ENCODE measurements around the gene INSL3. TPM values are rescaled to one million over a fixed set of nuclear protein-coding genes. Genes with fewer than 3 reads are reported as not detected.

The INSL3 gene
- total and polyA plus RNA-seq, 2 donors from 2014 or later, result not detected

DNA sequence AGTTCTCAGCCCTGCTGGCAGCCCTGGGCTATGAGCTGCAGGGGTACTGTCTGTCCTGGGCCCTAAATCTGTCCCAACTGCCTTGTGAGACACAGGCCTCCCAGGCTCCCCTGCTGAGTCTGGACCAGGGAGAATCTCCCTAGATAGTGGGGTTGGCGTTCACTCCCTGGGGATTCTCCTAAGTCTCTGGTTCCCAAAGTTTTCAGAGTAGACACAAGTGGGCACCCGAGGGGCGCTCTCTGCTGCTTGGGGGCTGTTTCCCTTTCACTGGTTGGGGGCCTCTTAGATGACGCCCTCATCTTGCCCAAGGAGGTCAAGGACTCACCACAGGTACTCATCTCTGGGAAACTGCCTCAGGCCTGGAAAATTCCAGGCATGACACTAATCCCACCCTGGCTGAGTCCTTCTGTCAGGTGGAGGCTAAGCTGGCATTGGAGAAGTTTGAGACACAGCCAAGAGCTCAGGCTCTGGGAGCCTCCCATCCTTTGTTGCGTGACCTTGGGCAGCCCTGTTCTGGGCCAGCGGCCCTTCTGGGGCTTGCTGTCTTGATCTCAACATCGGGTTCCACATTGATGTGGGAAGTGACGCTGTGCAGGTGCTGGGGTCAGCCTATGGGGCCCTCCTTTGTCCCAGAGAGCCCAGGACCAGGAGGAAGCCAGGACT is 42.3 kb upstream of the INSL3 start:
- H3K9me3 ChIP-seq (ENCODE audit: control insufficient read depth in 2 of 3, insufficient read depth in 1 of 3, low read length in 3 of 3), result no peaks in the 10 kb centered on the region
- no peaks in the 10 kb centered on the region for H3K27me3 ChIP-seq (ENCODE audit: control insufficient read depth, insufficient read depth, low read length)
- no peak for DNase-seq
- H3K36me3 ChIP-seq (ENCODE audit: control insufficient read depth in 2 of 3, insufficient read depth in 3 of 3, low read length in 3 of 3), result peaks cover 0 to 31% (median 13%) of the 10 kb centered on the region in 3 donors
- H3K27ac ChIP-seq (ENCODE audit: low read depth in 2 of 2, low read length in 2 of 2), result no peak overlapping the region
- TF ChIP-seq CTCF (IDR thresholded peaks at IDR 0.05; ENCODE audit: borderline replicate concordance, extremely low read depth, insufficient read depth), result no peak
- H3K4me1 ChIP-seq (ENCODE audit: control insufficient read depth in 2 of 3, insufficient read depth in 2 of 3, low read depth in 1 of 3, low read length in 3 of 3), result peaks cover 0 to 18% (median 0%) of the 10 kb centered on the region in 3 donors
- FAIRE-seq, result no peak
- H3K4me3 ChIP-seq (ENCODE audit: low read length in 3 of 3), result no peak overlapping the region
- no peak overlapping the region for H3K9ac ChIP-seq (ENCODE audit: low read length in 3 of 3)
- intact Hi-C loops (cut with DNase I), result no loop called here

GRCh38 chr19:17862711-17863519 is 41.6 kb upstream of the INSL3 start:
- Histone ChIP-seq H3K9me3 (ENCODE audit: control insufficient read depth in 2 of 3, insufficient read depth in 1 of 3, low read length in 3 of 3) (no peaks in the 10 kb centered on the region), H3K36me3 (ENCODE audit: control insufficient read depth in 2 of 3, insufficient read depth in 3 of 3, low read length in 3 of 3) (peaks cover 0 to 31% (median 13%) of the 10 kb centered on the region in 3 donors), H3K27ac (ENCODE audit: low read depth in 2 of 2, low read length in 2 of 2) (no peak overlapping the region), H3K4me3 (ENCODE audit: low read length in 3 of 3) (no peak overlapping the region), H3K9ac (ENCODE audit: low read length in 3 of 3) (no peak overlapping the region), H3K27me3 (ENCODE audit: control insufficient read depth, insufficient read depth, low read length) (no peaks in the 10 kb centered on the region), H3K4me1 (ENCODE audit: control insufficient read depth in 2 of 3, insufficient read depth in 2 of 3, low read depth in 1 of 3, low read length in 3 of 3) (peaks cover 0 to 18% (median 0%) of the 10 kb centered on the region in 3 donors)
- intact Hi-C loops (cut with DNase I), result no loop called here
- TF ChIP-seq CTCF (IDR thresholded peaks at IDR 0.05; ENCODE audit: borderline replicate concordance, extremely low read depth, insufficient read depth), result no peak
- no peak for DNase-seq
- no peak for FAIRE-seq

DNA sequence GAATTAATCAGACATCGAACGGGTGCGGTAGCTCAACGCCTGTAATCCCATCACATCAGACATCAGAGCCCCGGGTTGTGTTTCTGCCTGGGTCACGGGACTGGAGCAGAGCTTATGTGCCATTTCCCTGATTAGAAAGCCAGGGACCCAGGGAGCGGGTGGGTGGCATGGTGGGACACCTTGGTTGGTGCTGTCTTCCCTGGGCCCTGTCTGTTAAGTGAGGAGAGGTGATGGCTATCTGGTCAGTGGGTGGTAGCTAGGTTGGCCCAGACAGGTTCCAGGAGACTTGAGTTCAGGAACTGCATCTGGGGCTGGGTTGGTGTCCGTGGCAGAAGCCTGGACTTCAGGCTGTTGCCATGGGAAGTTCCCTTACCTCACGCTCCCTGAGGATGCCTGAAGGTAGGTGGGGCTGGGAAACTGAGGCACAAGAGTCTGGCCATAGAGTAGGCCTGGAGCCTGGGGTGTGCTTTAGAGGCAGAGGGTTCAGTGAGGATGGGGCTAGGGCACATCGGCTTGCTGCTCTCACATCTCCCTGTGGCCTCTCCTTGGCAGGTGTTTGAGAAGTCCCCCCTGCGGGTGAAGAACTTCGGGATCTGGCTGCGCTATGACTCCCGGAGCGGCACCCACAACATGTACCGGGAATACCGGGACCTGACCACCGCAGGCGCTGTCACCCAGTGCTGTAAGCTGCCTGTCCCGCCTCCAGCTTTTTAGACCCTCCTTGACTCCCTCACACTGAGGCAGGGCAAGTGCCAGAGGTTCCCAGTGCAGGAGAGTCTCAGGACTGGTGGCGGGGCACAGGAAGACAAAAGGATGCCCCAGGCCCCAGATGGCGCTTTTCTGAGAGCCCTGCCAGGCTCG is 40.5 kb upstream of the INSL3 start:
- DNase-seq (no peak), FAIRE-seq (no peak)
- intact Hi-C loops (cut with DNase I), result no loop called here
- no peak overlapping the region for H3K4me3 ChIP-seq (ENCODE audit: low read length in 3 of 3)
- no peak for TF ChIP-seq CTCF (IDR thresholded peaks at IDR 0.05; ENCODE audit: borderline replicate concordance, extremely low read depth, insufficient read depth)
- H3K4me1 ChIP-seq (ENCODE audit: control insufficient read depth in 2 of 3, insufficient read depth in 2 of 3, low read depth in 1 of 3, low read length in 3 of 3), result peaks cover 0 to 18% (median 0%) of the 10 kb centered on the region in 3 donors
- H3K9ac ChIP-seq (ENCODE audit: low read length in 3 of 3), result no peak overlapping the region
- H3K27ac ChIP-seq (ENCODE audit: low read depth in 2 of 2, low read length in 2 of 2), result no peak overlapping the region
- H3K36me3 ChIP-seq (ENCODE audit: control insufficient read depth in 2 of 3, insufficient read depth in 3 of 3, low read length in 3 of 3), result peaks cover 0 to 31% (median 13%) of the 10 kb centered on the region in 3 donors
- no peaks in the 10 kb centered on the region for H3K9me3 ChIP-seq (ENCODE audit: control insufficient read depth in 2 of 3, insufficient read depth in 1 of 3, low read length in 3 of 3)
- H3K27me3 ChIP-seq (ENCODE audit: control insufficient read depth, insufficient read depth, low read length), result no peaks in the 10 kb centered on the region

Measured in kidney (tissue), 14 donors.